Transverse colon (tissue), 4 donors: ENCODE results near the gene CTBP1.

Experiments used
- CTCF ChIP-seq, 5 experiments: fragments of 200-600 bp in 3 of 5; fragments of 450-650 bp in 2 of 5; sonication (generic) in 3 of 5; IDR thresholded peaks; 1 replicate in 2 of 5; 2 replicates in 3 of 5; pipeline ENCODE4 v1.5.1; 2016 to 2017; ENCODE audit warnings: antibody characterized with exemption in 5 of 5, inconsistent platforms in 3 of 5, mild to moderate bottlenecking in 2 of 5, moderate library complexity in 1 of 5
- POLR2A ChIP-seq: fragments of 450-650 bp; IDR thresholded peaks from one replicate; pipeline ENCODE4 v1.6.1; 2016; ENCODE audit warnings: antibody characterized with exemption, mild to moderate bottlenecking, moderate library complexity
- POLR2AphosphoS5 ChIP-seq, 3 donors: sonication (generic); formaldehyde crosslinking; IDR thresholded peaks; one replicate each; pipeline ENCODE4 v1.6.1; 2016; ENCODE audit warnings: antibody characterized with exemption in 3 of 3

GRCh38 chr4:1243451-1244080 lies 5.4 kb downstream of the CTBP1 start:
- TF ChIP-seq POLR2AphosphoS5 (IDR thresholded peaks at IDR 0.05) = no peak
- no peak for TF ChIP-seq POLR2A
- TF ChIP-seq CTCF (IDR thresholded peaks at IDR 0.05) = no peak
